ENCODE measurements around the gene MIDN.

DNA sequence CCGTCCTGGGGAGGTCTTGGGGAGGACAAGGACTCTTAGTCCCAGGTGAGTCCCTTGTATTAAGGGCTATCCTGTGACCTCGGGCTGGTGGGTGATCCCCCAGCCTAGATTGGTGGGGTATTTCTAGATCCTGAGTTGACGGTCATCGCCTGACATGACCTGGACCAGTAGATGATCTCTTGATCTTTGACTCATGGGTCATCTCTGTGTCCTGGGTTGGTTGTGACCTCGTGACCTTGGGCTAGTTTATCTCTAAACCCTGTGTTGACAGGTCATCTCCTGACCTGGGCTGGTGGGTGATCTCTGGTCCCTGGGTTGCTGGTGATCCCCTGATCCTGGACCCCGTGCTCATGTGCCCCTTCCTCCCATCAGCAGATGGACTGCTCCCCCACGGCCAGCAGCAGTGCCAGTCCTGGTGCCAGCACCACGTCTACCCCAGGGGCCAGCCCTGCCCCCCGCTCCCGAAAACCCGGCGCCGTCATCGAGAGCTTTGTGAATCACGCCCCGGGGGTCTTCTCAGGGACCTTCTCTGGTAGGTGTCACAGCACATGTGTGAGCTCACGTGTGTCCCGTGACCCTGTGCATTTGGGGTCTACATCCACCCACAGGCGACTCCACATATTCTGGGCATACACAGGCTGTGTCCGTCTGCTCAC is 6.3 kb downstream of the MIDN start:
- TF ChIP-seq, protein P1, sequence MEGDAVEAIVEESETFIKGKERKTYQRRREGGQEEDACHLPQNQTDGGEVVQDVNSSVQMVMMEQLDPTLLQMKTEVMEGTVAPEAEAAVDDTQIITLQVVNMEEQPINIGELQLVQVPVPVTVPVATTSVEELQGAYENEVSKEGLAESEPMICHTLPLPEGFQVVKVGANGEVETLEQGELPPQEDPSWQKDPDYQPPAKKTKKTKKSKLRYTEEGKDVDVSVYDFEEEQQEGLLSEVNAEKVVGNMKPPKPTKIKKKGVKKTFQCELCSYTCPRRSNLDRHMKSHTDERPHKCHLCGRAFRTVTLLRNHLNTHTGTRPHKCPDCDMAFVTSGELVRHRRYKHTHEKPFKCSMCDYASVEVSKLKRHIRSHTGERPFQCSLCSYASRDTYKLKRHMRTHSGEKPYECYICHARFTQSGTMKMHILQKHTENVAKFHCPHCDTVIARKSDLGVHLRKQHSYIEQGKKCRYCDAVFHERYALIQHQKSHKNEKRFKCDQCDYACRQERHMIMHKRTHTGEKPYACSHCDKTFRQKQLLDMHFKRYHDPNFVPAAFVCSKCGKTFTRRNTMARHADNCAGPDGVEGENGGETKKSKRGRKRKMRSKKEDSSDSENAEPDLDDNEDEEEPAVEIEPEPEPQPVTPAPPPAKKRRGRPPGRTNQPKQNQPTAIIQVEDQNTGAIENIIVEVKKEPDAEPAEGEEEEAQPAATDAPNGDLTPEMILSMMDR (IDR thresholded peaks at IDR 0.05): no peak
- TF ChIP-seq POLR2AphosphoS5 (IDR thresholded peaks at IDR 0.05): no peak
- no peak for TF ChIP-seq POLR2A (IDR thresholded peaks at IDR 0.05)

Data from breast epithelium (tissue), 3 donors.